ENCODE results near the gene CD99L2.
"Not testable (repeated sequence)": the region's sequence is repeated elsewhere in the genome, so short reads cannot be mapped to it uniquely, and the experiment has no call there.

CD99L2 gene

DNA sequence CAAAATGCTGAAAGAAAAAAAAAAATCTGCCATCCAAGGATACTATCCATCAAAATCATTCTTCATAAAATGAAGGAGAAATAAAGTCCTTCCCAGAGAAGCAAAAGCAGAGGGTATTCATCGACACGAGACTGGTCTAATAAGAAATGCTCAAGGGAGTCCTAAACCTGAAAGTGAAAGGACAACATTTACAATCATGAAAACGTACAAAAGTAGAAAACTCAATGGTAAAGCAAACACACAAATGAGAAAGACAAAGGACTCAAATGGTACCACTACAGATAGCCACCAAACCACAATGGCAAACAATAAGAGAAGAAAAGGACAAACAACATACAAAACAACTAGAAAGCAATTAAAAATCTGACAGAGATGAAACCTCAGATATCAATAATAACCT is 41.0 kb downstream of the CD99L2 start:
- no peak for DNase-seq (ENCODE audit: extremely low read depth in 1 of 2, low read depth in 1 of 2)

DNA sequence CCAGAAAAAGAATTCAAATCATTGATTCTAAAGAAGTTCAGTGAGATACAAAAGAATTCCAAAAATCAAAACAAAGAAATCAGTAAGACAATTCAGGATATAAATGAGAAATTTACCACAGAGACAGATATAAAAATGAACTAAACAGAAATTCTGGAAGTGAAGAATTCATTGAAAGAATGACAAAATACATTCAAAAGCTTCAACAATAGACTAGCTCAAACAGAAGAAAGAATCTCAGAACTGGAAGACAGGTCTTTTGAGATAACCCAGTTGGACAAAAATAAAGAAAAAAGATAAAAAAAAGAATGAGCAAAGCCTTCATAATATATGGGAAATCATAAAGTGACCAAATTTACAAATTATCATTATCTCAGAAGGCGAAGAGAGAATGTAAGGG is 41.7 kb downstream of the CD99L2 start:
- no peak for DNase-seq (ENCODE audit: extremely low read depth in 1 of 2, low read depth in 1 of 2)

DNA sequence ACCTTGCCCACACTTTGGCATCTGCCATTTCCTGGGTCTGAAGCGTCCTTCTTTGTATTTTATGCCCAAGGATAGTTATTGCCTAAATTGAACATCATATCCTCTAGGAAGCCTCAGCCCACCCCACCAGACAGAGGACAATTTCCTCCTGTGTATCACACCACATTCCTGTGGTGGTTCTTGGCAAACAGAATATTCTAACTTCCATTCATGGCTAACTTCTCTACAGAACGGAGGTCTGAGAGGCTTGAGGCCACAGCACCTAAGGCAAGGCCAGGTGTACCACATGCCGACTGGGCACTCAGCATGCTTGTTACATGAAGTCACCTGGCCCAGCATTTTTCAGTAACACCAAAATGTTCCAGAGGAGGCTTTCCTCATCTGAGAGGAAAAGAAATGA is 42.4 kb downstream of the CD99L2 start:
- no peak for DNase-seq (ENCODE audit: extremely low read depth in 1 of 2, low read depth in 1 of 2)

DNA sequence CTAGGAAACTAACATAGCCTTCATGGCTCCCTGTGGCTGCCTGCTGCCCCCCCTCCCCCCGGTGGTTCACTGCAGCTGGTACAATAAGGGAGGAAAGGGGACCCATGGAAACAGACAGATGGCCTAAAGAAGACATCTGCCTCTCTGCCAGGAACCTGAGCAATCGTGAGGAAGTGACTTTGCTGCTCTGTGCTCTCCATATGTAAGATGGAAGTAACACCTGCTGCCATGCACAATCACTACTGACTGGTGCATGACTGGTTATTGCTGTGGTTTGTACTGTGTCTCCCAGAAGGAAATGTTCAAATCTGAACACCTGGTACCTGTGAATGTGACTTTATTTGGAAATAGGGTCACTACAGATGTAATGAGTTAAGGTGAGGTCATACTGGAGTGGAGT is 43.6 kb downstream of the CD99L2 start:
- DNase-seq (ENCODE audit: extremely low read depth in 1 of 2, low read depth in 1 of 2): no peak

DNA sequence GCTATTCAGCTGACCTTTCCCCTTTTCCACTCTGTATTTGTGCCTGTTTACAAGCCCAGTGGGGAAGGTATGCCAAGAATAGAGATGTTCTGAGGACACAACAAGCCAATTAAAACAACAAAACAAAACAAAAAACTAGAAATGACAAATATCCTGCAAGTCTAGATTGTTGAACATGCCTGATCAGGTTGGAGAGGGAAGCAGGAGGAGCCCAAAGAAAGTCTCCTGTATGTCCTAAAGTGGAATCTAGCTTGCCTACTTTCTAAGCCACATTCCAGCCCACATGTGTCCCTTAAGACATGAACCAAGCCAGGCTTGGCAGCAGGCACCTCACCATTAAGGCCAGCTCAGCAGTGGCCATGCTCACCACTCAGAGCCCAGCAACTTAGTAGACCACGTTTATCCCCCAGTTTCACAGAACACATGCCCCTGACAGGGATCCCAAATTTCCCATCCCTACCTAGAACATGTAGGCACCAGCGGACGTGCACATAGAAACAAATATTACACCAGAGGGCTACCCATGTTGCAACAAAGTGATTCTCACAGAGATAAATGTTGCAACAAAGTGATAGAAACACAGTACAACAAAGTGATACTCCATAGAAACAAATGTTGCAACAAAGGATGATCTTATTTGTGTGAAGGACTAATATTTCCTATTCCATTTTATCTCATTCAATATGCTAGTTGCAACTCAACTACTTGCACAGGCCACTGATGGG is 48.3 kb downstream of the CD99L2 start:
- DNase-seq (ENCODE audit: extremely low read depth in 1 of 2, low read depth in 1 of 2): no peak

DNA sequence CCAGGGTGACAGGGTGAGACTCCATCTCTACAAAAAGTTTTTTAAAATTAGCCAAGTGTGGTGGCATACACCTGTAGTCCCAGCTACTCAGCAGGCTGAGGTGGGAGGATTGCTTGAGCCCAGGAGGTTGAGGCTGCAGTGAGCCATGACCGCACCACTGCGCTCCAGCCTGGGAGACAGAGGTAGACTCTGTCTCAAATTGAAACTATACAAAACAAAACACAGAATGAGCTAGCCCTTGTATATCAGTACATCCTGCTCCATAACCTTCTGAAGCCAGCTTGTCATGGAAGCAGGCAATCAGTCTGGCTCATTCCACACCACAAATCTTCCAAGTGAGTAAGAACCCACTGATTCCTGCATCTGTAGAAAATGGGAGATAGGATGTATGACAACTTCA is 49.0 kb downstream of the CD99L2 start:
- DNase-seq (ENCODE audit: extremely low read depth in 1 of 2, low read depth in 1 of 2): no peak

DNA sequence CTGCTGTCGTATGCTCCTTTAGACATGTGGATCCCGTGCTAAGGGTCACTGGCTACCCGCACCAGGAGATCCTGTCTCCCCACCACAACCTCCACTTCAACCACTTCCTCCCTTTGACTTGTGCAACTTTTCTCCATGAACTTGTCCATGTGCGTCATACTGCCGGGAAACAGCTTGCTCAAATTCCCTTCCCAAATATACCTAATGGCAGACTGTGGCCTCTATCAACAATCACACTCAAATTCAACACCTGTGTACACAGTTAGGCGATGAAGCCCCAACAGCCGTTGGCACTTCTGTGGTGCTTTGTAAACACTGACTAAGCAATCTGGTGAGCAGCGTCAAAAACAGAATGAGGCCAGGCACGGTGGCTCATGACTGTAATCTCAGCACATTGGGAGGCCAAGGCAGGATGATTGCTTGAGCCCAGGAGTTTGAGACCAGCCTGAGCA is 49.5 kb downstream of the CD99L2 start:
- no peak for DNase-seq (ENCODE audit: extremely low read depth in 1 of 2, low read depth in 1 of 2)

DNA sequence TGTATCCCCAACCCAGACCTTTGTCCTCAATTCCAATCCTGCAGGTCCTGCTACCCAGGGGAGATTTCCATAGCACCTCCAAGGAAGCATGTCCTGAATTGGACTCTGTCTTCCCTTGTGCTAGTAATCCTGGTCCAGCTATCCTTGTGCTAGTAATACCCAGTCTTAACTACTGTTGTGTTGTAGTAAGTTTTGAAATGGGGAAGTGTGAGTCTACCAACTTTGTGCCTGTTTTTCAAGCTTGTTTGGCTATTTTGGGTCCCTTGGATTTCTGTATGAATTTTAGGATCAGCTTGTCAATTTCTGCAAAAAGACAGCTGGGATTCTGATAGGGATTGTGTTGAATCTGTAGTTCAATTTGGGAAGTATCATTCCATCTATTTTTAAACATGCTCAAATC is 51.4 kb downstream of the CD99L2 start:
- no peak for DNase-seq (ENCODE audit: extremely low read depth in 1 of 2, low read depth in 1 of 2)

DNA sequence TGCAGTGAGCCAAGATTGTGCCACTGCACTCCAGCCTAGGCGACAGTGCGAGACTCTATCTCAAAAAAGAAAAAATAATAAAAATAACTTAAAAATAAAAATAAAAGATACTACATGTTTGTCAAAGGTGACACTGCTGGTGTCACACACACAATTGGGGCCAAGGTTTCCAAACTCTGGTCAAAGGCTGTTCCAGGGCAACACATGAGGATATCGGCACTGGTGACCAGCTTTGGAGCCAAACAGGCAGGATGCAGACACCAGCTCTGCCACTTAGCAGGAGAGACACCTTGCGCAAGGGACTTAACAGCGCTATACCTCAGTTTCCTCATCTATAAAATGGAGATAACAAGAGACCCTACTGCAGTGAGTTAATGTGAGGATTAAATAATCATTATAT is 52.3 kb downstream of the CD99L2 start:
- DNase-seq (ENCODE audit: extremely low read depth in 1 of 2, low read depth in 1 of 2): no peak

DNA sequence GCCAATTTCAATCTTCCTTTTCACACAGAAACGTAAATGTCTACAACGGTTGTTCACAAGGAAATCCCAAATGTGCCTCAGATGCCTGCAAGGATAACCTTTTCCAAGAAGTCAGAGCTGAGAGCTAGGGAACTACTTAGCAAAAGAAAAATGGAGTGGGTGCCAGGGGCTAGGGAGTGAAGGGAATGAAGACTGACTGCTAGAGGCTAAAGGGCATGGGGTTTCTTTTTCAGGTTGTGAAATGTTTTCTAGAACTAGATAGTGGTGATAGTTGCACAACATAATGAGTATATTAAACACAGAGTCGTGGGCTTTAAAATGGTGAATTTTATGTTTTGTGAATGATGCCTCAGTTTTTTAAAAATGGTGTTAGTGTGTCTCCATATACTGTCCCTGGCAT is 53.4 kb downstream of the CD99L2 start:
- no peak for DNase-seq (ENCODE audit: extremely low read depth in 1 of 2, low read depth in 1 of 2)

DNA sequence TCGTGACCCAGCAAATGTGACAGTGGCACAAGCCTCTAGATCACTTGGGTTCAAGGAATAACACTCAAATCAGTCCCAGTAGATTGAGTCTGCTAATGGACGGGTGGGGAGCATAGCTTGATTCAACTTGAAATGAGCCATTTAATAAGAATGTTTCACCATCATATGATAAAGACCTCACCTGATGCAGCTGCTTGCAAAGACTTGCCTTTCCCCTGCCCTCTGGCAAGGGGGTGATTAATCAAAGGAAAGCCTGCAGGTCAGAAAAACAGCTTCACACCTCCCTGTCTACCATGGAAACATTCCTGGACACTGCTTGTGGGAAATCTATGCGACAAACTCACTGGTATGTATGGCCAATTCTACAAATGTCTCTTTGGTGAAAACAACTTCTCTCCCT is 54.5 kb downstream of the CD99L2 start:
- DNase-seq (ENCODE audit: extremely low read depth in 1 of 2, low read depth in 1 of 2): no peak

DNA sequence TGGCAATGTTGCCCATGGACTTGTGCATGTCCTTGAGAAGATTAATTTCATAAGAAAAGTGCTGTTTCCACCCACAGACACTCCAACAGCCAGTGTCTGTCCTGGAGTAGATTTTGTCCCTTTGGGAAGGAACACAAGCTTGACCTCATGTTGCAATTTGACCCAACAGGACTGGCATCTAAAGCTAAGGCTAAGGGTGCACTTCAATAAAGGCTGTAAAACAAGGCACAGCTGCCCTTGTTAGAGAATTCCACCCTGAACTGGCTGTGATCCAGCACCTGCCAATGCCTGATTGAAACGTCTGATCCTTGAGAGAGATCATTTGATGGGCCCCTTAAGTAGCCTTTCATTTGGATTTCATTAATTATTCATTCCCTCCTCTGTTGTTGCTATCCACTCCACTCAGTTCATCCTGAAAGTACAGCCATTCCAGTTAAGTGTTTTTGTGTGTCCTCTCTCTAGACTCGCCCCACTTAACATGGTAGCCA is 56.2 kb downstream of the CD99L2 start:
- no peak for DNase-seq (ENCODE audit: extremely low read depth in 1 of 2, low read depth in 1 of 2)

DNA sequence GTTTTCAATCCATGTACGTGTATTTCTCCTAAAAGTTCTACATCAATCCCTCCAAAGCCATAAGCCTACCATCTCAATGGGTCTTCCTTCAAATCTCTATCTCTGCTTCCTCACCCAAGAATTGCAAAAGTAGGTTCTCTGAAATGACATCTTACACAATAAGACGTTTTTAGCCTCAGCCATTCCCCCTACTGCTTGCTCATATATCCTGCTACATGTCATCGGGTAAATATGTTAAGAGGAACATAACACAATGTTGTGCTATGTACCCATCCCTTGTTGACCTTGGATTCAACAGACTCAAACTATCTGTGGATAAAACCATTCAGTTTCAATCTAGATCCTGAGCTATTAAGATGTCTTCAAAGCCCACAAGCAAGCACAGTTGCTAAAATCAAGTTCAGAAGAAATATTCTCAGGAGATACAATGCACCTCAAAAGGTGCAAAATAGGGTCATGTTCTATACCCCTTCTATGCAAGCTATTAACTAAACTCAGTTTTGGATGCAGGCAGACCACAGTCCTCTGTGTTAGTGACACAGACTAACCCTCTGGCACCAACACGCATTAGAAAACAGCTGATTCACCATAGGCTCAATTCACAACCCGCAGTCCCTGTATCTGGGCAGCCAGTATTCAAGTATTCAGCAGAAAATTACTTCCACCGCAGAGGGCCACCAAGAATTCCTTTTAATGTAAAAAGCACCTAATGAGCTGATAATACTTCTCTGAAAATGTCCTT is 56.8 kb downstream of the CD99L2 start:
- DNase-seq (ENCODE audit: extremely low read depth in 1 of 2, low read depth in 1 of 2): no peak

DNA sequence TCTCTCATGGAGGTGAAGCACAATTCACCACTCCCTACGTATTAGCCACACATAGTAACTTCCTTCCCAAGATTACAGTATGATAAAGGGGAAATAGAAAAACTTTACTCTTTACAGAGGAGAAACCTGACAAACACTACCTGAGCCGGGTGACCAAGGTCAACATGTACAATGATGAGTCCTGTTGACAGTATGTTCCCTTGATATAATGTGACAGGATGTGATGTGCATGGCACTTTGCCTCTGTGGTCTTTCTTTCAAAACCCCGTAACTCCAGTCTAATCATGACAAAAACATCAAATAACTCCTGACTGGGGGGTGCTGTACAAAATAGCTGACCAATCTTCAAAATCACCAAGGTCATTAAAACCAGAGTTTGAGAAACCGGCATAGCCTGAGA is 60.6 kb downstream of the CD99L2 start:
- no peak for DNase-seq (ENCODE audit: extremely low read depth in 1 of 2, low read depth in 1 of 2)

DNA sequence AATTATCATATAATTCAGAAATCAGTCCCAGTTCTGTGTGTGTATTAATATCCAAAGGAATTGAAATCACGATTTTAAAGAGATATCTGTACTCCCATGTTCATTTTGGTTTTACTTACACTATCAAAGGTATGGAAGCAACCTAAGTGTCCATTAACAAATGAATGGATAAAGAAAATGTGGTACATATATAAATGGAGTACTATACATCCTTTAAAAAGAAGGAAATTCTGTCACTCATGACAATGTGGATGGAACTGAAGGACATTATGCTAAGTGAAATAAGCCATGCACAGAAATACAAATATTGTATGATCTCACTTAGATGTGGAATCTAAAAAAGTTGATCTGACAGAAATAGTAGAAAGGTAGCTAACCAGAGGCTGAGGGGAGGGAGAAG is 63.8 kb downstream of the CD99L2 start:
- DNase-seq (ENCODE audit: extremely low read depth in 1 of 2, low read depth in 1 of 2): no peak

DNA sequence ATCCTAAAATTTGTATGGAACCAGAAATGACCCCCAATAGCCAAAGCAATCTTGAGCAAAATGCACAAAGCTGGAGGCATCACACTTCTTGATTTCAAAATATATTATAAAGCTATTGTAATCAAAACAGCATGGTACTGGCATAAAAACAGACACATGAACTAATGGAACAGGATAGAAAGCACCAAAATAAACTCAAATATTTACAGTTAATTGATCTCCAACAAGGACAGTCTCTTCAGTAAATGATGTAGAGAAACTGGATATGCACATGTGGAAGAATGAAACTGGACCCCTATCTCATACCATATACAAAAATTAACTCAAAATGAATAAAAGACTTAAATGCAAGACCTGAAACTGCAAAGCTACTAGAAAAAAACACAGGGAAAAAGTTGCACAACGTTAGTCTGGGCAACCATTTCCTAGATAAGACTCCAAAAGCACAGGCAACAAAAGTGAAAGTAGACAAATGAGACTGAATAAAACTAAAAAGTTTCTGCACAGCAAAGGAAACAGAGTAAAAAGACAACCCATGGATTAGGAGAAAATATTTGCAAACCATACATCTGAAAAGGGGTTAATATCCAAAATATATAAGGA is 64.9 kb downstream of the CD99L2 start:
- no peak for DNase-seq (ENCODE audit: extremely low read depth in 1 of 2, low read depth in 1 of 2)

DNA sequence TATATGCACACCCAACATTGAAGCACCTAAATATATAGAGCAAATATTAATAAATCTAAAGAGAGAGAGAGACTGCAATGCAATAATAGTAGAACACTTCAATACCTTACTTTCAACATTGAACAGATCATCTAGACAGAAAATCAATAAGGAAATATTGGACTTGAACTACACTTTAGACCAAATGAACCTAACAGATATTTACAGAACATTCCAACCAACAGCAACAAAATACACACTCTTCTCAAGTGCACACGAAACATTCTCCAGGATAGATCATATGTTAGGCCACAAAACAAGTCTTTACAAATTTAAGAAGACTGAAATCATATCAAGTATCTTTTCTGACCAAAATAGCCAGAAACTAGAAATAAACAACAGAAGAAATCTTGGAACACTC is 66.6 kb downstream of the CD99L2 start:
- no peak for DNase-seq (ENCODE audit: extremely low read depth in 1 of 2, low read depth in 1 of 2)

DNA sequence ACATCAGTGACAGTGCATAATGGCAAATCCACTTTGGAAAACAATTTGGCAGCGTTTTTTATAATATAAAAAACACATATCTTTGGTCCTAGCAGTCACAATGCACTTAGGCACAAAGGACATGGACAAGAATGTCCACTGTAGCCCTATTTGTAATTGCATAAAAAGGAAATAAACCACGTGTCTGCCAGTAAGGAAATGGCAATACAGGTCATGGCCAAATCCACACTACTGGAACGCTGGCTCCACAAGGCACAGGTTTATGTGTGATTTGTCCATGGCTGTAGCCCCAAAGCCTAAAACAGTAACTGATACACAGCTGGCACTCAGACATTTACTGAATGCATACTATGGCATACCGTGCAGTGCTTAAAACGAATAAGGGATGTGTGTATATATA is 69.7 kb downstream of the CD99L2 start:
- DNase-seq (ENCODE audit: extremely low read depth in 1 of 2, low read depth in 1 of 2): no peak

DNA sequence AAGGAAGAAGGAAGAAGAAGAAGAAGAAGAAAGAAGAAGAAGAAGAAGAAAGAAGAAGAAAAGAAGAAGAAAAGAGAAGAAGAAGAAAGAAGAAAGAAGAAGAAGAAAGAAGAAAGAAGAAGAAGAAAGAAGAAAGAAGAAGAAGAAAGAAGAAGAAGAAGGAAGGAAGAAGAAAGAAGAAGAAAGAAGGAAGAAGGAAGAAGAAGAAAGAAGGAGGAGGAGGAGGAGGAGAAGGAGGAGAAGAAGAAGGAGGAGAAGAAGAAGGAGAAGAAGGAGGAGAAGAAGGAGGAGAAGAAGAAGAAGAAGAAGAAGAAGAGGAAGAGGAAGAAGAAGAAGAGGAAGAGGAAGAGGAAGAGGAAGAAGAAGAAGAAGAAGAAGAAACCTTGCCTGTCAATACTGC is 74.1 kb downstream of the CD99L2 start:
- DNase-seq (ENCODE audit: extremely low read depth in 1 of 2, low read depth in 1 of 2): not testable (repeated sequence)

DNA sequence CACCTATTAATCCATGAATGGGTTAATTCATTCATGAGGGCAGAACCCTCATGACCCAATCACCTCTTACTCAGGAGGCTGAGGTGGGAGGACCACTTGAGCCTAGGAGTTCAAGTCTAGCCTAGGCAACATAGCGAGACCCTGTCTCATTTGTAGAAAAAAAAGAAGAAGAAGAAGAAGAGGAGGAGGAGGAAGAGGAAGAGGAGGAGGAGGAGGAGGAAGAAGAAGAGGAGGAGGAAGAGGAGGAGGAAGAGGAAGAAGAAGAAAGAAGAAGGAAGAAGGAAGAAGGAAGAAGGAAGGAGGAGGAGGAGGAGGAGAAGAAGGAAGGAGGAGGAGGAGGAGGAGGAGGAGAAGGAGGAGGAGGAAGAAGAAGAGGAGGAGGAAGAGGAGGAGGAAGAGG is 74.6 kb downstream of the CD99L2 start:
- not testable (repeated sequence) for DNase-seq (ENCODE audit: extremely low read depth in 1 of 2, low read depth in 1 of 2)

DNA sequence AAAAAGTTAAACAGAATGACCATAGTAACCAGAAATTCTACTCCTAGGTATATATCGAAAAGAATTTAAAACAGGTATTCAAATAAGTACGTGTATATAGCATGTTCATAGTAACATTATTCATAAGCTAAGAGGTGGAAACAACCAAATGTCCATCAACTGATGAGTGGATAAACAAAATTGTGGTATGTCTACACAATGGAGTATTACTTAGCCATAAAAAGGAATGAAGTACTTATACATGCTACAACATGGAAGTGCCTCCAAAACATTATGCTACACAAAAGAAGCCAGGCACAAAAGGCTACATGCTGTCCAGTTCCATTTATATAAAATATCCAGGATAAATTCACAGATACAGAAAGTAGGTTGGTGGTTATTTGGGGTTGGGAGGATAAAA is 76.5 kb downstream of the CD99L2 start:
- DNase-seq (ENCODE audit: extremely low read depth in 1 of 2, low read depth in 1 of 2): no peak

DNA sequence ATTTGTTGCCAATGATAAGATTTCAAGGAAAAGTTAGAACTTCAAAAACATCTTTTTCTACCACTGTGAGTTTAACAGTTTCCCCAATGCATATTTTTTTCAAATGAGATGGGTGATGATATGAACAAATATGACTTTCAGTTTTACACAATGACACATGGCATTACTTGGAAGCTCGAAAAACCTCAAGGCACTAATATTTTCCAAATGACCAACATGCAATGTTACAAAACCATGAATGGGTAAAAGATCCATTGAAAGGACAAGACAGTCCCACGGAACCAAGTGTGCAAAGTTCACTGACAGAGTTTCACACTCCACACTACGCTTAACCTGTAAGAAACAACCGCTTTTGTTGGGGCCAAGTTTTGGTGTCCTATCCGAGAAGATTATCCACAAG is 84.5 kb downstream of the CD99L2 start:
- no peak for DNase-seq (ENCODE audit: extremely low read depth in 1 of 2, low read depth in 1 of 2)
